OCI-LY3 (cell line): ENCODE results near the gene LAMA1.

ENCODE experiments used
- EZH2phosphoT487 ChIP-seq: fragments of 200-600 bp; shearing (Covaris generic); IDR thresholded peaks from 2 replicates; pipeline ENCODE4 v1.6.1; 2018; ENCODE audit warnings: antibody characterized with exemption, mixed run types, low read depth
- TF ChIP-seq, protein P1 (sequence below): fragments of 200-600, 300-600 bp; sonication (generic); IDR thresholded peaks from 2 replicates; pipeline ENCODE4 v1.5.1; 2014; ENCODE audit warnings: antibody characterized with exemption, low read length, low read depth

DNA sequence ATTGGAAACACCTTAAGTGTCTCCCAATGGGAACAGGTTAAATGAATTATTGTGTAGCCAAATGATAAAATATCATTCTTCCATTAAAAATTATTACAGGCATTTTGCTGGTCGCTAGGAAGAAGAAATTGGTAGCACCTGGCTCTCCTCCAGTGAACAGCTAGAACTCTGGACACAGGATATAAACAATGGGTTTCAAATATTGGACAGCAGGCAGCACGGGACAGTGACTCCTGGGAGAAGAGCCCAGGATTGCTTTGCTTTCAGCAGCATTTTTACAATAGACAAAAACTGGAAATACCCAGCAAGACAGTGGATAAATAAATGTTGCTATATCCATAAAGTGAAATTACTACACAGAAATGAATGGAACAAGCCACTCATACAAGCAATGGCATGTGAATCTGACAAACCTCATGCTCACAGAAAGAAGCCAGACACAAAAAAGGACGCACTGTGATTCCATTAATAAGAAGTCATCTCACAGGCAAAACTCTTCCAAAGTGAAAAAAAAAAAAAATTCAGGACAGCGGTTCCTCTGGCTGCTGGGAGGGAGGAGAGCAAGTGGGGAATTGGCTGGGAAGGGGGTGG is 50.5 kb downstream of the LAMA1 start:
- TF ChIP-seq, protein P1, sequence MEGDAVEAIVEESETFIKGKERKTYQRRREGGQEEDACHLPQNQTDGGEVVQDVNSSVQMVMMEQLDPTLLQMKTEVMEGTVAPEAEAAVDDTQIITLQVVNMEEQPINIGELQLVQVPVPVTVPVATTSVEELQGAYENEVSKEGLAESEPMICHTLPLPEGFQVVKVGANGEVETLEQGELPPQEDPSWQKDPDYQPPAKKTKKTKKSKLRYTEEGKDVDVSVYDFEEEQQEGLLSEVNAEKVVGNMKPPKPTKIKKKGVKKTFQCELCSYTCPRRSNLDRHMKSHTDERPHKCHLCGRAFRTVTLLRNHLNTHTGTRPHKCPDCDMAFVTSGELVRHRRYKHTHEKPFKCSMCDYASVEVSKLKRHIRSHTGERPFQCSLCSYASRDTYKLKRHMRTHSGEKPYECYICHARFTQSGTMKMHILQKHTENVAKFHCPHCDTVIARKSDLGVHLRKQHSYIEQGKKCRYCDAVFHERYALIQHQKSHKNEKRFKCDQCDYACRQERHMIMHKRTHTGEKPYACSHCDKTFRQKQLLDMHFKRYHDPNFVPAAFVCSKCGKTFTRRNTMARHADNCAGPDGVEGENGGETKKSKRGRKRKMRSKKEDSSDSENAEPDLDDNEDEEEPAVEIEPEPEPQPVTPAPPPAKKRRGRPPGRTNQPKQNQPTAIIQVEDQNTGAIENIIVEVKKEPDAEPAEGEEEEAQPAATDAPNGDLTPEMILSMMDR: no peak
- no peak for TF ChIP-seq EZH2phosphoT487
